ENCODE measurements around the gene MAN1A1.

DNA sequence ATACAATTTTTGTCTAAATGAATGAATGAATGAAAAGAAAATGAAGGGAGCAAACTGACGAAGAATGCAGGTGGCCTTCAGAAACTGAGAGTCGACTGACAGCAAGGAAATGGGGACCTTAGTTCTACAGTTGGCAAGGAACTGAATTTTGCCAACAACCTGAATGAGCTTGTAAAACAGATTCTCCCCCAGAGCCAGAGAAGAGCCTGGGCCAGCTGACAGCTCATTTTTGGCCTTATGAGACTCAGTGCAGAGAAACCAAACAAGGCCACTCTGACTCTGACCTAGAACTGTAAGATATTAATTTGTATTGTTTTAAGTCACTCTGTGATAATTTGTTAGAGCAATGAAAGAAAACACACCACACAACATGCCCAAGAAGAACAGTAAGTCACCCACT lies 21.8 kb downstream of the MAN1A1 start:
- no peak for TF ChIP-seq POLR2A (IDR thresholded peaks at IDR 0.05)
- TF ChIP-seq, protein P1, sequence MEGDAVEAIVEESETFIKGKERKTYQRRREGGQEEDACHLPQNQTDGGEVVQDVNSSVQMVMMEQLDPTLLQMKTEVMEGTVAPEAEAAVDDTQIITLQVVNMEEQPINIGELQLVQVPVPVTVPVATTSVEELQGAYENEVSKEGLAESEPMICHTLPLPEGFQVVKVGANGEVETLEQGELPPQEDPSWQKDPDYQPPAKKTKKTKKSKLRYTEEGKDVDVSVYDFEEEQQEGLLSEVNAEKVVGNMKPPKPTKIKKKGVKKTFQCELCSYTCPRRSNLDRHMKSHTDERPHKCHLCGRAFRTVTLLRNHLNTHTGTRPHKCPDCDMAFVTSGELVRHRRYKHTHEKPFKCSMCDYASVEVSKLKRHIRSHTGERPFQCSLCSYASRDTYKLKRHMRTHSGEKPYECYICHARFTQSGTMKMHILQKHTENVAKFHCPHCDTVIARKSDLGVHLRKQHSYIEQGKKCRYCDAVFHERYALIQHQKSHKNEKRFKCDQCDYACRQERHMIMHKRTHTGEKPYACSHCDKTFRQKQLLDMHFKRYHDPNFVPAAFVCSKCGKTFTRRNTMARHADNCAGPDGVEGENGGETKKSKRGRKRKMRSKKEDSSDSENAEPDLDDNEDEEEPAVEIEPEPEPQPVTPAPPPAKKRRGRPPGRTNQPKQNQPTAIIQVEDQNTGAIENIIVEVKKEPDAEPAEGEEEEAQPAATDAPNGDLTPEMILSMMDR (IDR thresholded peaks at IDR 0.05 in 8 of 11, conservative IDR thresholded peaks at IDR 0.05 in 3 of 11) = no peak
- TF ChIP-seq POLR2AphosphoS5 (IDR thresholded peaks at IDR 0.05) = no peak

Data from spleen (tissue), 7 donors.